ENCODE results near the gene ZNF622.

The ZNF622 gene, protein sequence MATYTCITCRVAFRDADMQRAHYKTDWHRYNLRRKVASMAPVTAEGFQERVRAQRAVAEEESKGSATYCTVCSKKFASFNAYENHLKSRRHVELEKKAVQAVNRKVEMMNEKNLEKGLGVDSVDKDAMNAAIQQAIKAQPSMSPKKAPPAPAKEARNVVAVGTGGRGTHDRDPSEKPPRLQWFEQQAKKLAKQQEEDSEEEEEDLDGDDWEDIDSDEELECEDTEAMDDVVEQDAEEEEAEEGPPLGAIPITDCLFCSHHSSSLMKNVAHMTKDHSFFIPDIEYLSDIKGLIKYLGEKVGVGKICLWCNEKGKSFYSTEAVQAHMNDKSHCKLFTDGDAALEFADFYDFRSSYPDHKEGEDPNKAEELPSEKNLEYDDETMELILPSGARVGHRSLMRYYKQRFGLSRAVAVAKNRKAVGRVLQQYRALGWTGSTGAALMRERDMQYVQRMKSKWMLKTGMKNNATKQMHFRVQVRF

GRCh38 chr5:16465544-16466432 lies at the start of gene ZNF622:
ZNF622 (minus strand) TSS chr5:16465800; CDS start chr5:16465665, 135 bp downstream.
- peak; percentile 95 for DNase-seq

DNA sequence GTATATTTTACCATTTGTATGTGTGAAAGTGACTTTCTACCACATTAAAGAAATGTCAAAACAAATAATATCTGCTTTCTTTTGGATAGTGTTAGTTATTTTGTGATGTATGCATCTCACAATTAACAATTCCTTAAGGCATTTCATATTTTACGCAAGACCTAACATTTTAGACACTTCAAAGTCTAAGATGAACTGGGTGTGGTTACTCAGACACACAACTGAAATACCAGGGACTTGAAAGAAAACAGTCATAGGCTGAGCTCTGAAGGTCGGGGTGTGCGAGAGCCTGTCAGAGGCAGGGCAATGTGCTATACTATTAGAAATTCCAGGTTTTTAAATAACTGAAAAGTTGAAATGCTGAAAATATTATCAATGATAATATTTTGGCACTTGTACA lies 44.5 kb upstream of the ZNF622 start:
- DNase-seq: no peak

DNA sequence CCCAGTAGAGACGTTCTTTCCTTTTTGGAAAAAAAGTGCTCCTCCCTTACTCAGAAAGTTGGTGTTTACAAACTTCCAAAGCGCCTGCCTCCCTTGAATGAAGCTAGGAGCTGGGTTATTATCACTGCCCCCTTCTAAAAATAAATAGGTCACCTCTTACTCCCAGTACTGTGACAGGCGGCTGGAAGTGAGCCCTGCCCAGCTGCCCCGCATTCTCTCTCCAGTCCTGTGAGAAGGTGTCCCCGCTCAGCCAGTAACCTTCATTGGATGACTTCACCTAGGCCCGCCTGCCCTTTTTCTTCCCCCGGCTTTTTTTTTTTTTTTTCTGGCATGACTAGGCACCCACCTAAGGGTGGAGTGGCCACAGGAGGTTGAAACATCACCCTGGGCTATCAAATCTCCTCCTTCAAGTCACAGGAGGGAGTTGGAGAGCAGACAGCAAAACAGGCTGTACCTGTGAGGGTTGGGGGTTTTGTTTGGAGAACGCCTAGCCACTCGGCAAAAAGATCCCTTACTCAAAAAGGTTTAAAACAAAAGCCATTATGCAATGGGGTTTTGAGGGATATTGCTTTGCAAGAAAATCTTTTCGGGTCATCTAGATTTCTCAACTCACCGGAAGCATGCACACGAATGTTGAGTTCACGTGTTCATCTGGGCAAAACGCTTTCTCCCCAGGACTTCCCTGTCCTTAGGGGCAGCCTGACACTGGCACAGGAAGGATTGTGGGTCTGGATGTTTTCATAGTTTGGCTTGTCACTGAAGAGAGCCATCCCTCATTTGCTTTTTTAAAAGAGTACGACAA lies 43.3 kb upstream of the ZNF622 start:
- DNase-seq: peak; percentile 39

GRCh38 chr5:16507716-16508115 lies 42.1 kb upstream of the ZNF622 start:
- no peak for DNase-seq

GRCh38 chr5:16505904-16506303 lies 40.3 kb upstream of the ZNF622 start:
- DNase-seq: no peak

GRCh38 chr5:16505140-16505891 lies 39.7 kb upstream of the ZNF622 start:
- no peak for DNase-seq

DNA sequence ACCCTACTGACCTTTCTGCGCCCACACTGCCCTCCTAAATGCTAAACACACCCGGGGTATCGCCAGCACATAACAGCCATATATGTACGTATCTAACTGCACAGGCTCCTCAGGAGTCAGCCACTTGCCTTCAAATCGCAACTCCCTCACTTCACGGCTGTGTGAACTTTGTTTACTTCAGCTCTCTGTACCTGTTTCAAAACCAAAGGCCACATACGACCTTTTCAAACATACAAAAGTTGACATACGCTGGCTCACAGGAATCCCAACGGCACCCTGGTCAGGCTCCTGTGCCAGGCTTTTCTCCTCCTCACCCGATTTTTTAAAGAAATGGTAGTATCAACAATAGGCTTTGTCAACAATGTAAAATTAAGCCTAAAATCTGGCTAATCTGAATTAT lies 39.0 kb upstream of the ZNF622 start:
- DNase-seq: no peak

- DNase-seq: no peak
Observed at GRCh38 chr5:16502866-16503265, 37.3 kb upstream of the ZNF622 start.

GRCh38 chr5:16500024-16500423 lies 34.4 kb upstream of the ZNF622 start:
- DNase-seq: no peak

GRCh38 chr5:16497546-16497945 lies 31.9 kb upstream of the ZNF622 start:
- no peak for DNase-seq

DNA sequence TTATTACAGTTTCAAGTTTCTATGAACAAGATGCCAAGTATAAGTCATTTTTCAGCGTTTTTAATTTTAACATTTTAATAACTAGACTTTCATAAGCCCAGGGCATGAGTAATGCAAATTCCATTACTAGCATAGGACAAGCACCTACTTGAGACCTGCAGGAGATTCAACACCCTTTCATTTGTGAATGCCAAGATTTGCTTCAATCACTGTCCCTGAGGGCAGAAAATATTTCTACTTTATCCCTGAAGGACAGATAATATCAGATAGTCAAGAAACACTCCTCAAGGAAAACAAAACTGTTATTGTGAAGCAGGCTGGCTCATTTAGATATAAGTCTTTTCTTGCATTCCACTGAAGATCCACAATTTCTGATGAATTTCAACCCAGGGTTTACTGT lies 27.7 kb upstream of the ZNF622 start:
- no peak for DNase-seq

DNA sequence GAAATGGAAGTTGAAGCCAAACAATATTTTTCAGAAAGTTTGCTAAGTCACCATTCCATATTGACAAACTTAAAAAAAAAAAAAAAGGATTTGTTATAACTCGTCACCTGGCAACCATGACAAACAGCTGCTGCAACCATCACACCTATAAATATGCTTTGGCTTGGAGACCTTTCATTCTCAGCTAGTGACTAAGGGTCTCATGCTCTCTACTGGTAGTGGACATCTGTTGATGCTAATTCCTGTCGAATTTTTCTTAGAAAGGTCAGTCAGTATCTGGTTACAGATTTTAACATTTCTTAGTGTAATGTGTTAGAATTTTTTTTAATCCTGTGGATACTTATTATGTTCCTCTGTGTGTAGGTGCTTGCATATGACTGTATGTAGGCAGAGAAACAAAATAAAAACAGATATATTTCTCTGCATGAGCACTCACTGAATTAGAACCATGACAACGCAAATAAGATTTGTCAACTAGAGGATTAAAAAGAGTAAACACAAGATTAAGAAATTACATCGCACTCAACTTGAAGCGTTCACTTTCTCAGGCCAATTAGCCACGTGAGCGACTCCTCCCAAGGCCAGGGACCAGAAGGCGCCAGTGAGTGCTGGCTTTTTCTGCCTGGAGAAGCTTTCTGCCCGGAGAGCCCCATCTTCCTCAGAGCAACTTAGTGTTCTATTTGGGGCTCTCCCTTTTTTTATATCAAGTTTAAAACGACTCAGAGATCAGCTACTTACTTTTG lies 27.0 kb upstream of the ZNF622 start:
- no peak for DNase-seq

GRCh38 chr5:16490911-16491310 lies 25.3 kb upstream of the ZNF622 start:
- DNase-seq: no peak

DNA sequence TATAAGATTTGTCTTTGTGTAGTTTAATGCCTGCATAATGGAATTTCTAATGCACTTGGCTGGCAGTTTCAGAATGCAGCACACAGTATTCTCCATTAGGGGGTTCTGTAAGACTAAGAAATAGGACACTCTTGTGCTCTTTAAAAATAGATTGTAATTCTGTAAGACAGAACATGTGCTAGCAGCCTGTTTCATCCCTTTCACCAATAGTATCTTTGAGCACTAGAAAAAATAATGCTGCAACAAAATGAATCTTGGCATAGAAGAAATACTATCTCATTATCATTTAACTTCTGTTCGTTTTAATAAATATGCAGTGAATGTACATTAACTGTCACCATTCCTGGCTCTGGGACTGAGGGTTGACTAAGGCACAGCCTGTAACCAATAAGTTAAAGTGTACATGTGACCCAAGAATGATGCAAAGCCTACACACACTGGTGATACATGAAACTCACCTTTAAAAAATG lies 23.8 kb upstream of the ZNF622 start:
- peak; percentile 29 for DNase-seq

- DNase-seq: no peak
Observed at GRCh38 chr5:16487456-16487855, 21.9 kb upstream of the ZNF622 start.

DNA sequence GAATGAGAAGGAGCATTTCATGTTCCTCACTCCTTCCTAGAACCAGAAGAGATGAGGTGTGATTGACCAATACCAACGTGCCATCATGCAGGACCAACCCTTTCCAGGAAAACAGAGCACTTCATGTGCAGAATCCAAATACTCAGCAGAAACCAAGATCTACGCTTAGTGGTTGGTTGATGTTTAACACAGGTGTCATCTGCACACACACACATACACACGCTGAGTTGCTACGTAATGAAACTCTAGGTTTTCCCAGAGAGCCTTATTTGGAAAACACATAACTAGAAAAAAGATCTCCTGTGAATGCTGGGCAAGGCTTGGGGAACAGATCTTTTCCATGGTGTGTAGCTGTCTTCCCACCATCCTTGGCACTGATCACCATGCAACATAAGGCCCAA lies 21.1 kb upstream of the ZNF622 start:
- DNase-seq: no peak

GRCh38 chr5:16485656-16486055 lies 20.1 kb upstream of the ZNF622 start:
- no peak for DNase-seq

GRCh38 chr5:16484081-16484480 lies 18.5 kb upstream of the ZNF622 start:
- DNase-seq: no peak

GRCh38 chr5:16483361-16483760 lies 17.8 kb upstream of the ZNF622 start:
- DNase-seq: no peak

- DNase-seq: no peak
Observed at GRCh38 chr5:16482891-16483290, 17.3 kb upstream of the ZNF622 start.

- no peak for DNase-seq
Observed at GRCh38 chr5:16480821-16481538, 15.4 kb upstream of the ZNF622 start.

Data from retina (tissue), 1 donor.